Anterior cingulate cortex (tissue), 58 donors: Measurements from ENCODE around the gene LCMT1.
"Not testable (repeated sequence)": the region's sequence is repeated elsewhere in the genome, so short reads cannot be mapped to it uniquely, and the experiment has no call there.

Experiments used
- DNase-seq, 58 donors: peaks; one replicate each; lab custom pipeline; 2025; lab: John Stamatoyannopoulos, UW

The LCMT1 gene

DNA sequence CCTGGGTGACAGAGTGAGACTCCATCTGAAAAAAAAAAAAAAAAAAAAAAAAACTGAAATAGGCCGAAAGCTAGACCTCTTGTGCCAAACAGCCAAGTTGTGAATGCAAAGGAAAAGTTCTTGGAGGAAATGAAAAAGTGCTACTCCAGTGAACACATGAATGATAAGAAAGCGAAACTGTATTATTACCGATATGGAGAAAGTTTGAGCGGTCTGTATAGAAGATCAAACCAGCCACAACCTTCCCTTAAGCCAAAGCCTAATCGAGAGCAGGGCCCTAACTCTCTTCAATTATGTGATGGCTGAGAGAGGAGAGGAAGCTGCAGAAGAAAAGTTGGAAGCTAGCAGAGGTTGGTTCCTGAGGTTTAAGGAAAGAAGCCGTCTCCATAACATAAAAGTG is 69.7 kb downstream of the LCMT1 start:
- not testable (repeated sequence) for DNase-seq

GRCh38 chr16:25184771-25185170 is 73.2 kb downstream of the LCMT1 start:
- DNase-seq: no peak

DNA sequence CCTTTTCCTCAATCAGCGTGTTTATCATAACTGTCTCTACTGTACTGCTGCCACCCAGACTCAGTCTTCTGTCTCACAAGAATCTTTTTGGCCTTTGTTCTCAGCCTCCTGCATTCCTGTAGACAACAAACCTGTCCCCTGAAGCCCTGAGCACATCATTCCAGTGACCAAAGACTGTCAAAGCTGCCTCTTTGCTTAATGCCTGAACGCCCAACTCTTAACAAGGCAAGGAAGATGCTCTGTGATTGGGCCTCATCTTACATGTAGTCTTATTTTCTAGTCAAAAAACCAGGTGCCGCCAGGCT is 75.9 kb downstream of the LCMT1 start:
- DNase-seq: no peak

DNA sequence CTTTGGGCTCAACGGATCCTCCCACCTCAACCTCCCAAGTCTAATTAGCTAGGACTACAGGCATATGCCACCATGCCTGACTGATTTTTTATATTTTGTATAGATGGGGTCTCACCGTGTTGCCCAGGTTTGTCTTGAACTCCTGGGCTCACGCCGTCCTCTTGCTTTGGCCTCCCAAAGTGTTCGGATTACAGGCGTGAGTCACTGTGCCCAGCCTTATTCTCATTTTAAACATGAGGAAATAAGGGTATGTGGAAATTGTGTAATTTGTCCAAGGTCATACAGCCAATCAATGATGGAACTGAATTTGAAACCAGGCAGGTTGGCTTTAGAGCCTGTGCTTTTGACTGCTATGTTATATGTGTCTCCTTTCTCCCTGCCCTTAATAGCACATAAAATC is 77.8 kb downstream of the LCMT1 start:
- DNase-seq: no peak

- DNase-seq: no peak
Observed at GRCh38 chr16:25192096-25192495, 80.6 kb downstream of the LCMT1 start.

DNA sequence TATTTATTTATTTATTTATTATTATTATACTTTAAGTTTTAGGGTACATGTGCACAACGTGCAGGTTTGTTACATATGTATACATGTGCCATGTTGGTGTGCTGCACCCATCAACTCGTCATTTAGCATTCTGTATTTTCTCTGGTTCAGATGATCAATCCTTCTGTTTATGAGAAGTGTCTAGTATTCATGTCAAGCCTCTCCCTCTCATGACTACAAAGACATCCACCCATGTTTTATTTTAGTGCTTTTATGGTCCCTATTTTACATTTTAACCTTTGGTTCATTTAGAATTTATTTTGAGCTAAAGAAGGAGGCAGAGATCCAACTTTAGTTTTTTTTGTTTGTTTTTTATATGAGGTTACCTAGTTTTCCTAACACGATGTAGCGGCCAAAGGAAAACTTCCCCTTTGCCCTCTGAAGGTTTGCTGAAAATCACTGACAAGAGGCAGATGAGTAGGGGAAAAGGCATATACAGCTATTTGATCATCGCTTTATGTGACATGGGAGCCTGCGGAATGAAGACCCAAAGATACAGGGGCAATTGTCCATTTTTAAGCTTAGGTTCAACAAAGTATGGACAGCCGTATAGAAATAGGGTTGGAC is 82.8 kb downstream of the LCMT1 start:
- DNase-seq: no peak

- no peak for DNase-seq
Observed at GRCh38 chr16:25198021-25198420, 86.5 kb downstream of the LCMT1 start.

GRCh38 chr16:25199457-25199856 is 87.9 kb downstream of the LCMT1 start:
- DNase-seq: no peak

- no peak for DNase-seq
Observed at GRCh38 chr16:25210758-25211157, 99.2 kb downstream of the LCMT1 start.

- no peak for DNase-seq
Observed at GRCh38 chr16:25212636-25213035, 101.1 kb downstream of the LCMT1 start.

GRCh38 chr16:25213709-25214397 is 102.3 kb downstream of the LCMT1 start:
- no peak for DNase-seq

DNA sequence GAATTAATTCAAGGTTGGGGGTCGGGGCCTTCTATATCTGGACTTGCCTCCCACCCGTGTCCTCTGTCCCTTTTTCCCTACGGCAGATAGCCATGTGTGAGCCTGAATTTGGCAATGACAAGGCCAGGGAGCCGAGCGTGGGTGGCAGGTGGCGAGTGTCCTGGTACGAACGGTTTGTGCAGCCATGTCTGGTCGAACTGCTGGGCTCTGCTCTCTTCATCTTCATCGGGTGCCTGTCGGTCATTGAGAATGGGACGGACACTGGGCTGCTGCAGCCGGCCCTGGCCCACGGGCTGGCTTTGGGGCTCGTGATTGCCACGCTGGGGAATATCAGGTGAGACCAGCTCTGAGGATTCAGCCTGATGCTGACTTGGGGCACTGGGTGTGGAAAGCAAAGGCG is 105.6 kb downstream of the LCMT1 start:
- no peak for DNase-seq

DNA sequence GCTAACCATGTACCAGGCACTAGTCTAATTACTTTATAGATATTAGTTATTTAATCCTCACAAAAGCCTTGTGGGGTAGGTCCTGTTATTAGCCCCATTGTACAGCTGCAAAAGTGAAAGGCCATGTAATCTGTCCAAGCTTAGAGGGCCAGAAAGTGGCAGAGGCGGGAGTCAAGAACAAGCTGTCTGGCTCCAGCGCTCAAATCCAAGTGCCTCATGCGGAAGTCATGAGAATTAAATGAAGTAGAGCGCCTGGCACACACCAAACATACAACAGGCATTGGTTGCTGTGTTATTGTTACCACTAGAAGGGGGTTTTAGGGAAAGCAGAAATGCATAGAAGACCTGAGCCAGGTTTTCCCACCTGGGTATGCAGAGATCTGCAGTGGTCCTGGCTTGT is 106.4 kb downstream of the LCMT1 start:
- DNase-seq: no peak

DNA sequence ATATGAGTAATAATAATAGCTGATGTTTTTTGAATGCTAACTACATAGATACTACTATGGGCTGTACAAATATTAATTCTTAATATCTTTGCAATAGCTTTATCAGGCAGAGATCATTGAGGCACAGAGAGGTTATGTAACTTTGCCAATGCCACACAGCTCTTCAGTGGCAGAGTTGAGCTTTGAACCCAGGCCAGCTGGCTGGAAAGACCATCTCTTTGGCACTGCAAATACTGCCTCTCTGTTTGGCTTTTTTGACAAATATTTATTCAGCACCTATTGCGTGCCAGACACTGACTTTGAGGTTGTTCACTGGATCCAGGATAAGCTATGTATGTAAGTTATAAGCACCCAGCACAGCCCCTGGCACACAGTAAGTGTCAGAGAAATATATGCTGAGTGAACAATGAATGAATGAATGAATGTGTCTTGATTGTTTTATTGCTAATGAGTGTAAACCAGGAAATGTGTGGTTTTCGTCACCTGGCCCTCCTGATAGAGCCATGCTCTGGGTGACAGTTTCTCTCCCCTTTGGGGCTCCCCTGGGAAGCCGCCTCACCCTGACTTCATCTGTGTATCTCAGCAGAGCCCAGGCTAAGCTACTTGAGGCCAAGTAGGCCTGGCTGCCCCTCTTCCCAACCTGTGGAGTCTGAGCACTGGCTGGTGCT is 107.7 kb downstream of the LCMT1 start:
- no peak for DNase-seq

DNA sequence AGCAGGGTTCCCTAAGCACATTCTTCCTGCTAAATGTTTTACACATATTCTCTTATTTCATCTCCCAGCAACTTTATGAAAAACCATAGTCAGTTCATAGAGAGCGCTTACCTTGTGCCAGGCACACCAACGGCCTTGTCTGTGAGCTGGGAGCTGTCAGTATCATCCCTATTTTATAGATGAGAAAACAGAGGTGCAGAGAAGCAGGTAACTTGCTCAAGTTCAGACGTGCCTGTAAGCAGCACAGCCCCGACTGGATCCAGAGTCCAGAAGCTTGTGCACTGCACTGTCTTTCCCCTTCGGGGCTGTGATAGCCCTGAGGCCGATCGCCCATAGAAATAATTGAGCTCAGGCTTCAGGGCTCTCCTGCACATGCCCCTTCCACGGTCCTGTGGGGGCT is 111.4 kb downstream of the LCMT1 start:
- DNase-seq: no peak

GRCh38 chr16:25223964-25224363 is 112.4 kb downstream of the LCMT1 start:
- no peak for DNase-seq

GRCh38 chr16:25224731-25225319 is 113.3 kb downstream of the LCMT1 start:
- no peak for DNase-seq
